Effector CD4-positive, alpha-beta T cell (primary cell): ENCODE measurements around the gene FZD7.

Source experiments
- DNase-seq: peaks from one replicate; pipeline ENCODE4 v3.0.0-alpha.2; 2020

The FZD7 gene

DNA sequence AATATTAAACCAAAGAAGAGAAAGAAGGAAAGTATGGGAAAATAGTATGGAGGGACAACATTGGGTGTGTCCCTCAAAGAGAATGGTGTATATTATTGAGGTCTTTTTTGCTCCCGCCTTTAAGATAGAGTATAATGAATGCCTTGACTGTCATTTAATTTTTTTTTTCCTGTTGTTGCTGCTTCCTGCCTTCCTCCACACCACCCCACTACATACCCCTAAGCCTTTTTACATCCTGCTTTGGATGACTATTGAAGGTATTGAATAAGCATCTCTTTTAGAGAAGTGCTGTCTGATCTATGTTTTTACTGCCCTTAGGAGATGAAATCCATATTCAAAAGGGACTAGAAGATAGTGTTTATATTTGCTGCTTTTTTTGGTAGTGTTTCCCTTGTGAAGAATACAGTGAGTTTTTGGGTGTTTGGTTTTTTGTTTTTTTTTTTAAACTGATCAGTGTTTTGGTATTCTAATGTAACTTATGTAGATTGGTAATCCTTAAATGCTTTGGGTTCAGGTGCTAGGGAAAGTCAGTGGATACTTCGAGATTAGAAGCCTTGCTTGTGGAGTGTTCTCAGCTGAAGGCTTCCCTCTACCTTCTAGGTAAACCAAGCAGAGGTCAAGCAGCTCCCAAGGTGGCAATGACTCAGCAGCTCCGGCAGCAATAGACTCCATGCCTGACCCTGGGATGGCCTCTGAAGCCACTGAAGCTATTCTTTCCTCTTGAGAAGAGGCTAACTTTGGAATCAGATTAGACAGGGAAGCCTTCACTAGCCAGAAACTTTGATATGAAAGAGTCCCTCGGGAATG, 5.0 kb downstream of the FZD7 start:
- no peak for DNase-seq

DNA sequence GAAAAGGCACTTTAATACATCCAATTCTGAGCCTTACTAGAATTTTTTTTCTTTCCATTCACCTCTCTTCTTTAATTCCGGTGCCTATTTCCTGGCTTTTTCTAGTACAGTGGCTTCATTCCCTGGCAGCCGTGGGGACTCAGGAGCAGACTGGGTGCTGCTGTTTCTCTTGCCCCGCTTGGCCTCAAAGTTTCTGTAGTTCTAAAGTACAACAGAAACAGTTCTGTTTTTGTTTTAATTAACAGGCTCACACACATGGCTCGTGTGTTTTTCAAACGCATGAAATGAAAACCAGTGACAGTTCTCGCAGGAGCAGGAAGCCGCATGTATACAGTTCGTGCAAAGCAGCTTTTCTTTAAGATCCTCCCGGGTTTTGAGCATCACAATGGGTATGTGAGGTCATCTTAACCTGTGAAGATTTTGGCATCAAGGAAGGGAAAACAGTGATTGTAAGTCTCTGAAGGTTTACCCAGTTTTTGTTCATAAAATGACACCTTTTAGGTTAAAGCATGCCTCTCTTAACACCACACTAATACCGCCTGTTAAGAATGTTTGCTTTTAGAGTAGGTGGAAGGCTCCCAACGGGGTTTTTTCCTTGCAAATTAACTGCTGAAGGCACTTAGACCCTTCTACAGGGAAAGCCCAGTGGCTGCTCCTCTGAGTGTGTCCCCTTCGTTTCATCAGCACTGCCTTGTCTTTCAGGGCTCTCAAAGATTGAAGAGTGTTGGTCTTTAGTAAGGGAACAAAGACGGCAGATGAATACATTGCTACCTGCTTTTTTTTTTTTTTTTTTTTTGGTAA, 5.8 kb downstream of the FZD7 start:
- DNase-seq = no peak

DNA sequence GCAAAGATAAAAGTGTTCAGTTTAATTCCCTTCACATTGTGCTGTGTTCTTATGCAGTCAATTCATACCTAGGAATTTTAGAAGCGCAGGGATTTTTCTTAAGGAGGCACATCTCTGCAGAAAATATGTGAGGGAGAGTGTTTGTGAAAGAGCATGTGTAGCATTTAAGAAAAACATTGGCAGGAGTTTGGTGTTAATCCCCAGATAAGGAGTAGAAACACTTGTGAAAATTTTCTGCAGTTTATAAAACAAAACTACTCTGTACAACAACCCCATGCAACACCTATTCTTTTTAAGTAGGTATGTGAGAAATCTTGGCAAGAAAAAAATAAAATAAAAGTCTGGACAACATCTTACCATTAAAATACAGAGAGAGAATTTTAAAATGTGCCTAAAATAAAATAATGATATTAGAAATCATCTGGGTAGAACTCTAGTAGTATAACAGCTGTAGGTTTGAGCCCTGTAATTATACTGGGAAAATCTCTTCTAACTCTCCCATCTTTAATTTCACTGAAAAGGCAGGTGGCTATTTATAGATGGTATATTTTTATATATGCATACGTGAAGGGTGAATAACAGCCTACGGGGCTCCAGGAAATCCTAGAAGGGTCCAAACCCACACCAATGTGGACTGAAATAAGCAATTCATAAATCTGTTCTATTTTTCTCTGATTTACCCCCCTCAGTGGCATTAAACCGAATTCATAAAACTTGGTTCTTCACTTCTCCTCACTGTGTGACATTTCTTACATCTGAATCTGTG, 6.6 kb downstream of the FZD7 start:
- DNase-seq = no peak

GRCh38 chr2:202042444-202042843, 8.8 kb downstream of the FZD7 start:
- DNase-seq = no peak

GRCh38 chr2:202043475-202043874, 9.8 kb downstream of the FZD7 start:
- DNase-seq = no peak

GRCh38 chr2:202044777-202045176, 11.1 kb downstream of the FZD7 start:
- no peak for DNase-seq

- DNase-seq = no peak
Measured at GRCh38 chr2:202046572-202046971, 12.9 kb downstream of the FZD7 start.

- DNase-seq = no peak
Measured at GRCh38 chr2:202049092-202049728, 15.6 kb downstream of the FZD7 start.

GRCh38 chr2:202049840-202050239, 16.2 kb downstream of the FZD7 start:
- DNase-seq = no peak

- DNase-seq = no peak
Measured at GRCh38 chr2:202050652-202051051, 17.0 kb downstream of the FZD7 start.

DNA sequence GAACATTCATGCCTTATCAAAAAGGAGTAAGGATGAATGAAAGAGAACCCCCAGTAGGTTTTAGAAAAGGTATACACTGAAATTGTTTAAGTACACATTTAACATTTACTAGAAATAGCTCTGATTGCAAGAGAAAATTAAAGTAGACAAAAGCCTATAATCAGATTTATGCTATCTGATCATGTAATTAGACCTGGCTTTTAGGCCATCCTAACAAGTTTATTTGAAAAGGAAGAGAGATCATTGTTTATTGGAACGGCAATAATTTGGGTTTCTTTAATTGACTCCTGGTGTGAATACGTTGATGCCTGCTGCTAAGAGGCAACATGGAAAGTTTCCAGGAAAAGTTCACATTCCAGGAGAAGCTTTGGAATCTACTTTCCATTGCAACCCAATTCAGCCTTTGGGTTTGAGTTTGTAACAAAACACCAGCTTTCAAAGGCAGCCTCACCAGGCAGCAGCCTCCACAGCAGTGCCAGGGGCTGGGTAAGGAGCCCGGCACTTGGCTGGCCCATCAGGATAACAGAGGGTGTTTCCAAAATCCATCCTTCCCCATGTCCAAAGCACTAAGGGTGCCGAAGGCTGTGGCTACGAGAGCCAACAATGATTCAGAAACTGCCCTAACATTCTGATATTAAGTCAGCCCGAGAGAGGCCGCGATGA, 18.0 kb downstream of the FZD7 start:
- no peak for DNase-seq

DNA sequence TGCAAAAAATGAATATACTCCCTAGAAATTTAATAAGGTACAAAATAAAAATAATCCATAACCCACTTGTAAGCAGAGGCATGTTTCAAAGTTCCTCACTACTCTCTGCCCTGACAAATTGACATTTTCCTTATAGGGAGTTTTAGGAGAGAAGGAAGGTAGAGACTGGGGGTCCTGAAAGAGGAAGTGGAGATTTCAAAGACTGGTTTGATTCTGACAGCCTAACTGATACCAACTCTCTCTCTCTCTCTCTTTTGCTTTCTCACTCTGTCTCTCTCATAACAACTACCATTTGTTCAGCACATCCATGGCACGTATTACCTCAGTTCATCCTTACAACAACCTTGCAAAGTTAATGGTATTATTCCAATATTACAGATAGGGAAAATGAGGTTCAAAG, 18.6 kb downstream of the FZD7 start:
- no peak for DNase-seq

DNA sequence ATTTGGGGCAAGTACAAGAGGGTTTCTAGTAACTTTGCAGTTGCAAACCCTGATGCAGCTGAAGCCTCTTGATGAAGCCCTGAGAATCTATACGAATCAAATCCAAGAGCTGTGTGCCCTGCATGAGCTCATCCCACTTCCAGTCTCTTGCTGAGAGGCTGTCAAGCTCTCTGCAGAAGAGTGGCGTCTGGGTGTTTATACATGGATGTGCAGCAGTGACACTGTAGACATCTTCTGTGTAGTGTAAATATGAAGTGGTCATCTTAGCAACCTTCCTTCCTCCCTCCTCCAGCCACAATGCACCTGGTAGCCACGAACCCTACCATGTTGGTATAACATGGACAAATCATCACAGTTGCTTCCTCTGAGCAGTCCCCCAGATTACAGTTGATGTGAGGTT, 21.0 kb downstream of the FZD7 start:
- no peak for DNase-seq

DNA sequence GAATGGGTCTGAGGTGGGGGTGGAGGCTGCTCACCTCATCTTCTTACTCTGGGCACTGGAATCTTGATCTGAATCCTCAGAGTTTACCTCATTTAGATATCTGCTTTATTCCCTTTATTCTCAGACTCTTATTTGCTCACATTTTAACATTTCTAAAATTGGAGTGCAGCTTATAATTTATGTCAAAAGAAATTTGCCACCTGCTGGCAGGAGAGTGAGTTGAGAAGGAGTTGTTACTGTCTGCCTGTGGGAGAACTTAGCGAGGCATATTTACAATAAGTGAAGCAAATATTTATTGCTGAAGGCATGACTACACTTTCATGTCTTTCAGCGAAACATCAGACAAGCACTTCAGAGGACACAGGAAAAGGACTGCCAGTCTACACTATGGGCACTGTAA, 23.0 kb downstream of the FZD7 start:
- no peak for DNase-seq

- DNase-seq = no peak
Measured at GRCh38 chr2:202060218-202060617, 26.6 kb downstream of the FZD7 start.

GRCh38 chr2:202061695-202062094, 28.0 kb downstream of the FZD7 start:
- DNase-seq = no peak

- DNase-seq = no peak
Measured at GRCh38 chr2:202064171-202064880, 30.7 kb downstream of the FZD7 start.

DNA sequence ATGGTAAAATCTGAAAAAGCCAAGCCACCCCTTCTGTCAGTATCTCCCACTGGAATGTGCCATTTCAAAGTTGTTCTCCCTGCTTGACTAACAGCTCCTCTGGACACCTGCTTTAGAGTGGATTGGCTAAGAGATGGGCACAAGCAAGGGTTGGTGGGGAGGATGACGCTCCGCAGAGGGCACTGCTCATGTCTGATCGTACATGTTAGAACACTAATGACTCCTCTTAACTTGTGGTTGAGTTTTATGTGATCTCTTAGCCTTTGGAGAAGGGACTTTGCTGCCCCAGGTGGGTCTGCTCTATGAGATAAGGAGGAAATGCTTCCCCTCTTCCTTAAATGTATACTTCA, 31.2 kb downstream of the FZD7 start:
- no peak for DNase-seq

- DNase-seq = no peak
Measured at GRCh38 chr2:202065876-202066275, 32.2 kb downstream of the FZD7 start.

DNA sequence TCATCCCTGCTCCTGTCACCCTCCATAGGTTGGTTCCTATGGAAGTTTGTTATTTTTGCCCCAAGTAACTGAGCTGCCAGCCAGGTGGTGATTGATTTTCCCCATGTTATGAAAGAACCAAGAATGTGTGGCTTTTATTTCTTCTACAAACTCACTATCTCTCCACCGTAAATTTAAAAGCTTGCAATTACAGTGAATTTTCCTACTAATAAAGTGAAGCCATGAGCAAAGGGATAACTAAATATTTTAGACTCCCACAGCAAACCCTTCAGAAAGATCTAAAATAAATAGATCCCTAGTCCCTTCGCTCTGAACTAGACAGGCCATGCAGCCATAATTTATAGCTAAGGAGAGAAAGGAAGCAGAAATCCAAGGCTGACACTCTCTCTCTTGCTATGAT, 33.2 kb downstream of the FZD7 start:
- no peak for DNase-seq

- DNase-seq = no peak
Measured at GRCh38 chr2:202067589-202067988, 33.9 kb downstream of the FZD7 start.
